Gastrocnemius medialis (tissue), 4 donors: ENCODE measurements around the gene MYPOP. TPM values are rescaled to one million over a fixed set of nuclear protein-coding genes. Genes with fewer than 3 reads are reported as not detected.

Experiments
- ATAC-seq, 2 donors: fragments of 150-250 bp; one replicate each; pipeline ENCODE4 v1.9.1; 2016
- DNase-seq, 2 donors: peaks; one replicate each; pipeline ENCODE4 v3.0.0-alpha.2; 2019
- H3K27ac ChIP-seq, 4 donors: fragments of 200-600 bp; sonication (generic); 1 replicate in 1 of 4; 2 replicates in 3 of 4; pipeline ENCODE4 v1.5.1; 2016 to 2018; ENCODE audit warnings: mild to moderate bottlenecking in 2 of 4, moderate library complexity in 1 of 4
- H3K27me3 ChIP-seq, 3 donors: fragments of 200-600 bp; sonication (generic) in 2 of 3; 1 replicate in 1 of 3; 2 replicates in 2 of 3; pipeline versions ENCODE4 v1.5.1 to v1.6.0; 2016 to 2019; ENCODE audit warnings: mild to moderate bottlenecking in 1 of 3, moderate library complexity in 1 of 3
- H3K36me3 ChIP-seq, 2 donors: fragments of 200-600 bp; sonication (generic) in 1 of 2; one replicate each; pipeline ENCODE4 v1.5.1; 2017 to 2018
- H3K4me1 ChIP-seq, 2 donors: fragments of 200-600 bp; sonication (generic) in 1 of 2; one replicate each; pipeline ENCODE4 v1.5.1; 2016 to 2017; ENCODE audit warnings: mild to moderate bottlenecking in 2 of 2
- H3K4me3 ChIP-seq, 4 donors: fragments of 200-600 bp; sonication (generic) in 3 of 4; 1 replicate in 1 of 4; 2 replicates in 3 of 4; pipeline ENCODE4 v1.5.1; 2016 to 2019; ENCODE audit warnings: mild to moderate bottlenecking in 2 of 4
- H3K9me3 ChIP-seq, 3 donors: fragments of 200-600 bp; sonication (generic) in 2 of 3; 1 replicate in 1 of 3; 2 replicates in 2 of 3; pipeline ENCODE4 v1.5.1; 2016 to 2019
- CTCF ChIP-seq, 5 experiments: fragments of 450-650 bp in 3 of 5; fragments of 200-600 bp in 2 of 5; sonication (generic) in 2 of 5; IDR thresholded peaks in 4 of 5; conservative IDR thresholded peaks in 1 of 5; 1 replicate in 4 of 5; 2 replicates in 1 of 5; pipeline ENCODE4 v1.5.1; 2016 to 2019; ENCODE audit warnings: antibody characterized with exemption in 5 of 5, mild to moderate bottlenecking in 3 of 5, moderate library complexity in 3 of 5
- POLR2A ChIP-seq, 2 donors: fragments of 450-650 bp; IDR thresholded peaks; one replicate each; pipeline ENCODE4 v1.6.1; 2017; ENCODE audit warnings: antibody characterized with exemption in 2 of 2, mild to moderate bottlenecking in 2 of 2, moderate library complexity in 2 of 2
- in situ Hi-C, 4 donors: fragments of 200-750 bp; cut with MboI; loops; one replicate each; pipeline versions ENCODE4 v1.15.0 to v1.8.0; 2017; ENCODE audit warnings: low sequenced_read_pairs in 4 of 4
- intact Hi-C: fragments of 100-400 bp; cut with DNase I; formaldehyde crosslinking; loops from one replicate; pipeline ENCODE4 v1.15.1; 2023; ENCODE audit warnings: low total_unique reads
- total RNA-seq, 4 donors: library from RNA; depleted of rRNA; stranded (reverse); fragments of >200 nt; gene quantifications; one replicate each; pipeline versions ENCODE4 v1.1.0 to v1.2.3, GENCODE V29; 2016

Gene MYPOP
- total RNA-seq, 4 donors from 2014 or later = 5.9 to 12.4 (median 6.3) TPM

GRCh38 chr19:45885556-45886426, 16.6 kb downstream of the MYPOP start, which contains the start of gene IRF2BP1:
TSS of gene IRF2BP1 (minus strand) at chr19:45886141. CDS start at chr19:45885774, 367 bp downstream.
- peak within 1 kb of the TSS; percentile 86 to 95 (median 92) for H3K27ac ChIP-seq
- in situ Hi-C loops (no loop called here), intact Hi-C loops (loop anchor here (1.0 to 5.0 kb wide), 5 partner anchors 17 to 1372 kb away; partner anchors contain the start of genes MYPOP, SIX5 and SYMPK)
- ATAC-seq (peak; percentile 88 to 92), DNase-seq (peak; percentile 88 to 91)
- no peaks in the 10 kb centered on the region for H3K27me3 ChIP-seq
- no peaks in the 10 kb centered on the region for H3K9me3 ChIP-seq
- peak within 1 kb of the TSS; percentile 63 to 84 (median 66) for H3K4me3 ChIP-seq
- H3K36me3 ChIP-seq = peaks cover 0 to 6% of the 10 kb centered on the region in 2 donors
- peaks cover 34 to 44% of the 10 kb centered on the region in 2 donors for H3K4me1 ChIP-seq
- peak in 2 of 5 experiments; percentile 2 to 8 for TF ChIP-seq CTCF (IDR thresholded peaks at IDR 0.05 in 4 of 5, conservative IDR thresholded peaks at IDR 0.05 in 1 of 5)
- TF ChIP-seq POLR2A (IDR thresholded peaks at IDR 0.05) = peak; percentile 74 to 82

GRCh38 chr19:45884682-45885555, 17.5 kb downstream of the MYPOP start:
- ATAC-seq = no peak

GRCh38 chr19:45883881-45884681, 18.3 kb downstream of the MYPOP start:
- Histone ChIP-seq H3K27ac (peak overlapping the region; percentile 47 to 95 (median 92)), H3K4me1 (peaks cover 34 to 44% of the 10 kb centered on the region in 2 donors)
- in situ Hi-C loops = no loop called here

More at GRCh38 chr19:45884682-45885555, 17.5 kb downstream of the MYPOP start:
- intact Hi-C loops = loop anchor here (5.0 kb wide), 1 partner anchor 118 kb away; the partner anchor contains the start of gene SIX5
- H3K27ac ChIP-seq = peak overlapping the region; percentile 86 to 95 (median 92)
- H3K27me3 ChIP-seq = no peaks in the 10 kb centered on the region
- peaks cover 0 to 6% of the 10 kb centered on the region in 2 donors for H3K36me3 ChIP-seq
- no peak for DNase-seq
- peak overlapping the region; percentile 63 to 84 (median 66) for H3K4me3 ChIP-seq
- peaks cover 34 to 44% of the 10 kb centered on the region in 2 donors for H3K4me1 ChIP-seq
- H3K9me3 ChIP-seq = no peaks in the 10 kb centered on the region
- in situ Hi-C loops = no loop called here
- TF ChIP-seq POLR2A (IDR thresholded peaks at IDR 0.05) (no peak), CTCF (IDR thresholded peaks at IDR 0.05 in 4 of 5, conservative IDR thresholded peaks at IDR 0.05 in 1 of 5) (no peak)

More at GRCh38 chr19:45883881-45884681, 18.3 kb downstream of the MYPOP start:
- Histone ChIP-seq H3K4me3 (peak overlapping the region; percentile 0 to 84 (median 35)), H3K36me3 (peaks cover 0 to 6% of the 10 kb centered on the region in 2 donors), H3K9me3 (no peaks in the 10 kb centered on the region), H3K27me3 (no peaks in the 10 kb centered on the region)
- intact Hi-C loops = no loop called here
- TF ChIP-seq POLR2A (IDR thresholded peaks at IDR 0.05) (no peak), CTCF (IDR thresholded peaks at IDR 0.05 in 4 of 5, conservative IDR thresholded peaks at IDR 0.05 in 1 of 5) (no peak)
- no peak for DNase-seq
- ATAC-seq = no peak
